CD4-positive, alpha-beta T cell treated with Interleukin-10 for 1 hour (primary cell): ENCODE measurements around the gene ITPR3.

Source experiments
- DNase-seq: peaks from one replicate; pipeline ENCODE4 v3.0.0-alpha.2; 2020

The ITPR3 gene

GRCh38 chr6:33620856-33621710 is at the start of gene ITPR3:
Gene ITPR3 (plus strand): TSS chr6:33621322. CDS start chr6:33621603, 281 bp downstream.
- peak; percentile 80 for DNase-seq

GRCh38 chr6:33571637-33572316 is 49.3 kb upstream of the ITPR3 start:
- DNase-seq = no peak

DNA sequence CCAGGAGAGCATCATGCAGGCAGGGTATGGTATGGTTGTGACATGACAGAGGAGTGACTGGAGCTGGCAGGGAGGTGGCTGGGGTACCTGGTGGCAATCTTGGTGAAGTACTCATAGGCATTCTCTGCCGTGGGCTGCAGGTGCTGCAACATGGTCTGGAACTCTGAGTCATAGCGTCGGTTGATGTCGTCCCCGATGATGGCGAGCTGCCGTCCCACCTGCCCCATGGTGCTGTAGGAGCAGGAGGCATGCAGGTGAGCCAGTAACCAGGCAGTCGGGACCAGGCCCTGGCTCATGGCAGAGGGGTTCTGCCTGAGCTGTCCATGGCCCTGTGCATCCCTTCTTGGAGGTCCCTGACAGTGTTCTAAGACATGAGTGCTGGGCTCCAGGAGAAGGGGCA is 45.9 kb upstream of the ITPR3 start:
- DNase-seq = no peak

GRCh38 chr6:33576668-33577067 is 44.5 kb upstream of the ITPR3 start:
- no peak for DNase-seq

DNA sequence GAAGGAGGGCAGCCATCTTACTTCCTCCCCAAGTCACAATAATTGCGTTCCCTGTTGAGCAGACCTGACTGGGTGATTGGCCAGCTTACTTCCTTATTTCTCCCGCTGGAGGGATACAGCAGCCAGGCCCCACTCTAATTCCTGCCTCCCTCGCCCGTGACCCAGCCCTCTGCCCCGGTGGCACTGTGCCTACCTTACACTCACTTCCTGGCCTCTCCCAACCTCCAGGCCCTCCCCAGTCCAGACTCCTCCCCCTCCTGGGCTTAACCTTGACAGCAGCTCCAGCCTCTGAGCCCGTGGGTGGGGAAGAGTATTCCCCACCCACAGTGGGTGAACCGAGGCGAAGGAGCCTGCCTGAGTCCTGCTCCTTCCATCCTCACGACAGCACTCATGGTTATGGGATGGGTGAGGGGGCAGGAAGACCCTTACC is 44.0 kb upstream of the ITPR3 start:
- peak; percentile 42 for DNase-seq

- no peak for DNase-seq
Observed at GRCh38 chr6:33577718-33578117, 43.4 kb upstream of the ITPR3 start.

DNA sequence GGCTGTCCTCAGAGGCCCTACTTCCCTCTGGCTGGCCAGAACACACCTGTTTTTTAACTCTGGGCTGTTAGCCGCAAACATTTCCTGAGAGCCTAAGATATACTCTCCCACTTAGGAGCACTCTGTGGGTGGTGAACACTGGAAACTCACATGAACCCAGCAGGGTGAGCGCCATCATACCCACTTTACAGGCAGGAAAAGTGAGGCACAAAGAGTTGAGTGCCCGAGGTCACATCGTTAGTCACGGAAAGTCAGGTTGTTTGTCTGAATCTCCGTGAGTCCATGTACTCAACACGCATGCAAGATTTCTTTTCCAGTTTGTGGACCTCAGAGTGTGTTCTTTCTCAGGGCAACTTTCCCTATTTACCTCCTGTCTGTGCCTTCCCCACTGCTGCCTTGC is 43.0 kb upstream of the ITPR3 start:
- no peak for DNase-seq

- DNase-seq = peak; percentile 71
Observed at GRCh38 chr6:33578588-33579011, 42.5 kb upstream of the ITPR3 start.

DNA sequence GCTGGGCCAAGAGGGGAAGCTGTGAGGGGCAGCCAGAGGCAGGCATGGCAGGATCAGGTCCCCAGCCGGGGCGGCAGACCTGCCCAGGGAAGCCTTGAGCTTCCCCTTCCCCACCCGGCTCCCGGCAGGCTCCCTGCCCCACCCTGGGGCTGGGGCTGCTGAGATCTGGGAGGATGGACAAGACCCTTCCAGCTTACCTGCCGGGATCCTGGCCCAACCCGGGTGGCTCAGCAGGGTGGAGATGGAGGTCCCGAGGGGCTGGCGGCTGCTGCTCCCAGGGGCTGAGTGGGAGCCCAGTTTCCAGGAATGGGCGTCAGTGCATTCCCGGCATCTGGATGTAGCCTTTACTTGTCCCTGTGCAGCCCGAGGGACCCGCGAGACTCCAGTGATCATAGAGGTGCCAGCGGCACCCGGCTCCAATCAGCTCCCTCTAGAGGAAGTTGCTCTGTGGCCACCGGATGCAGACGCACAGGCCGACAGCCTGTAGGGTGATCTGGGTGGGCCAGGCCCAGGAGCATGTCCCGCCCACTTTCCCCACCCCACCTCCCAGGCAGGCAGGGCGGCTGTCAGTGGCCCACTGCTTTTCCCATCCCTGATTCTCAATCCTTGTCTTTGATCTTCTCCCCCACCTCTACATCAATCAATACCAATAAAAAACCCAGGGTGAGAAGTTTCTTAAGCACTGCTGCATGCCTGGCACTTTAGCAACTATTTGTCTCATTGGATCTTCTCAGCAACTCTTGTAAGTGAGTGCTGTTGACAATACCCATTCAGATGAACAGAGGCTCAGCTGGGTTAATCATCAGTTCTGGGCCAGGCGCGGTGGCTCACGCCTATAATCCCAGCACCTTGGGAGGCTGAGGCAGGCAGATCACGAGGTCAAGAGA is 41.1 kb upstream of the ITPR3 start, which contains the start of gene BAK1:
TSS of gene BAK1 (minus strand) at position 449 of the 887 bp plus-strand sequence. CDS start 2,672 bp downstream, outside the sequence.
- DNase-seq = peak; percentile 87

DNA sequence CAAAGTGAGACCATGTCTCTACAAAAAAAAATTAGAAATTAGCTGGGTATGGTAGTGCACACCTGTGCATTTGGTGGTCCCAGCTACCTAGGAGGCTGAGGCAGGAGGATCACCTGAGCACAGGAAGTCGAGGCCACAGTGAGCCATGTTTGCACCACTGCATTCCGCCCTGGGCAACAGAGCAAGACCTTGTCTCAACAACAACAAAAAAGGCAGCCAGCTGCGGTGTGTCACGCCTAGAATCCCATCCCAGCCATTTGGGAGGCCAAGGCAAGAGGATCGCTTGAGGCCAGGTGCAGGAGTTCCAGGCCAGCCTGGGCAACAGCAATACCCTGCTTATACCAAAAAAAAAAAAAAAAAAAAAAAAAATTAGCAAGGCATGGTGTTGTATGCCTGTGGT is 39.9 kb upstream of the ITPR3 start:
- DNase-seq = no peak

DNA sequence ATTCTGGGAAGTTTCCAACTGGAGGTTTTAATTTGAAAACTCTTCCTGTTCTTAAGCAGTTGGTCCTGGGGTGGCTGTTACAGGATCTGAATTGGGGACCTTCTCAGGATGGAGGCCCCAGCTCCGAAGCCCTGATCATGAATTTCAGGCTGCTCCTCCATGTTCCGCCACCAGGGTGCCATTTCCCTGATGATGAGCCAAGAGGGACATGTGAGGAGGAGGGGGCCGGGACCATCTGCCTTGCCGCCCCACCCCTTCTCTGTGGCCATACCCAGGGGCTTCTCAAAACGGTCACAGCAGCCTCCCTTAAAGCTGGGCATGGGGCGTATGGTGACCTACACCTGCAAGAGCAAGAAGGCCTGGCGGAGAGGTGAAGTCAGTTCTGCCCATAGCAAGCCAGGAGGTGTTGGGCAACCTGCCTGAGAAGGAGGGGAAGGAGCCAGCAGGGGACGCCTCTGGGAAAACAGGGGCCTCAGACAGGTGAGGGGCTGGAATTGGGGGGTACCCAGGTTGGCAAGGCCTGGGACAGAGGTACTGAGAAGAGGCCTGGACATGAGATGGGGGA is 37.4 kb upstream of the ITPR3 start:
- DNase-seq = peak; percentile 17

DNA sequence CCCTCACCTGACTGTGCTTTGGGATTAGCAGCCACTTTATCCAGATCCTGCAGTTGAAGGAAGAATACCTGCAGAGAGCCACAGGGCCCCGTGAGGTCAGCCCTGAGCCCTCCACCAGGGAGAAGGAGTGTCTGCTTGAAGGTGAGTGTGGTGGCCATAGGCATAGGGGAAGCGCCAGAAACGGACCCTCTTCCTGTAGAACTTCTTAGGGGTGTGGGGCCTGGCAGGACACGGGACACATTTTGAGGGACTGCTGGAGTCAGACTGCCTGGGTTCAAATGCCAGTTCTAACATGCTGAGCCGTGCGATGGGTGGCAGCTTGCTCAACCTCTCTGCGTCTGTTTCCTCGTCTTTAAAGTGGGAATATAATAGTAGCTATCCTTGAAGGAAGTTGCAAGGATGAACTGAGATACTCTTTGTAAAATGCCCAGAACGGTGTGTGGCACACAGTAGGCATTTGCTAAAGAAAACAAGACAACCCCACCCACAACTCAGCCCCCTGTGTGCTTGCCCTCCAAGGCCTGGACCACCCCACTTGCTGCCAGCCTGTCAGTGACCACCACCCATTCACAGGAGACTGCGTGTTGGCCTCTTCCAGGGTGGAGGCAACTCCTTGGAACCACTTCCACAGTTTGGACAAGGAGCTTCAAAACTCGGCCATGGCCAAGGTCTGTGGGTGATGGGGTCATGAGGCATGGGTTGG is 36.3 kb upstream of the ITPR3 start:
- DNase-seq = no peak

- peak; percentile 92 for DNase-seq
Observed at GRCh38 chr6:33585403-33586107, 35.6 kb upstream of the ITPR3 start.

- no peak for DNase-seq
Observed at GRCh38 chr6:33586108-33586640, 34.9 kb upstream of the ITPR3 start.

- DNase-seq = no peak
Observed at GRCh38 chr6:33587529-33587928, 33.6 kb upstream of the ITPR3 start.

DNA sequence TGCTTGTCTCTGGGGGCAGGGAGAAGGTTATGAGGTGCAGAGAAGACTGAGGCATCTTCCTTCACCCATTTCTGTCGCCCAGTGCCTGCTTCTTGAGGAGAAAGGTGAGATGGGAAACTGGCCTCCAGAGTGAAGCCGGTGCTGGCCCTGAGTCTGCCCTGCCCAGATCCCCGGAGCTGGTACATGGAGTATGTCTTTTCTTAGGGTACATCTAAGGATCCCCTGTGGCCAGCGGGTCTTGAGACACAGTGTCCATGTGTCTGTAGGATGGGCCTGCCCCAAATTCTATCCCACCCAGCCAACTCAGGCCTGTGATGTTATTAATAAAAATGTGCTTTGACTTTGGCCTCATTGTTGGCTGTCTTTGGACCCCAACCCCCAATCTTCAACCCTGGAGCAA is 32.2 kb upstream of the ITPR3 start:
- DNase-seq = no peak

DNA sequence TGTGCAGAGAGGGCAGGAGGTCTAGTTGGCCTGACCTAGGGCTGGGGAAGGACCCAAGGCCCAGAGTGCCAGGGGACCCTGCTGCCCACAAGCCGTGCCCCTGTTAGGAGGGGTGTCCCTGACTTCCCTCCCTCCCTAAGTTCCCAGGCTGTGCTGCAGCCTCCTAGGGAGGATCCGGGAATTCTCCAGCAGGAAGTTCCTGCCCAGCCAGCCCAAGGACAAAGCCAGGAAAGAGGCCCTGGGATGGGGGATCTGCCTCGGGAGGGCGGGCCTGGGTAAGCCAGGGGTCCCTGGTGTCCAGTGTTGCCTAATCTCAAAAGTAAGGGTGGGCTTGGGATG is 31.8 kb upstream of the ITPR3 start:
- DNase-seq = no peak

DNA sequence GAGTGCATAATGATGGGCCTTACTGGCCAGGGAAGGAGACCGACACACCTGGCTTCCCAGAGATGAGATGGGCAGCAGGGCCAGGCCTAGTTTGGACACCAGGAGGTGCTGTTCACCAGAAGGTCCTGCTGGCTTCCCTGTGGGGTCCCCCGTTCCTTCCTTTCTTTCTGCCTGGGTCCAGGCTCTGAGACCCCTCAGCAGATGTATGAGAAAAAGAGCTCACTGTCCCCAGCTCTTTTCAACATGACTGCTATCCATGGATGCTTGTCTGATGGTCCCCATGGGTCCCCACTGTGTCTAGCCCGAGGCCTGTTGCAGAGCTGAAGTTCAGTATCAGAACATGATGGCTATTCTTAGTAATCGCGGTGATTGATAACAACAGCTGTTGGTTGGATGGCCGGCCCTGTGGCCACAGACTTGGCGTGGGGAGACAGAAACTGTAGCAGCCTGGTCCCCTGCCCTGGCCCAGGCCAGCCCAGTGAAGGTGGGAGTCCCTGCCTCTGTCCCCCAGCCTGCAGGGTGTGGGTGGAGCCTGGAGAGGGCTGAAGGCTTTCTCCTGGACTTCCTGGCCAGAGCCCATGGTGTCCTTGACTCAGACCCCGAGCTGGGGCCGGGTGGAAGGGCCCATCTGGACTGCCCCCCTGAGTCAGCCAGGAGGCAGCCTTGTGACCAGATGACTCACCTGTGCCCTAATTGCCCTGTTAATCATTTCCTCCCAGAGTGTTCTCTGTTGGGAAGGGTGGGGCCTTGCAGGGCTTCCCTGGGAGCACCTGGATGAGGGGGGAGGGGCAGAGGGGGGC is 31.2 kb upstream of the ITPR3 start:
- DNase-seq = peak; percentile 40

- DNase-seq = no peak
Observed at GRCh38 chr6:33590531-33591198, 30.5 kb upstream of the ITPR3 start.
